Measurements from ENCODE around the gene GIT2.

The GIT2 gene

DNA sequence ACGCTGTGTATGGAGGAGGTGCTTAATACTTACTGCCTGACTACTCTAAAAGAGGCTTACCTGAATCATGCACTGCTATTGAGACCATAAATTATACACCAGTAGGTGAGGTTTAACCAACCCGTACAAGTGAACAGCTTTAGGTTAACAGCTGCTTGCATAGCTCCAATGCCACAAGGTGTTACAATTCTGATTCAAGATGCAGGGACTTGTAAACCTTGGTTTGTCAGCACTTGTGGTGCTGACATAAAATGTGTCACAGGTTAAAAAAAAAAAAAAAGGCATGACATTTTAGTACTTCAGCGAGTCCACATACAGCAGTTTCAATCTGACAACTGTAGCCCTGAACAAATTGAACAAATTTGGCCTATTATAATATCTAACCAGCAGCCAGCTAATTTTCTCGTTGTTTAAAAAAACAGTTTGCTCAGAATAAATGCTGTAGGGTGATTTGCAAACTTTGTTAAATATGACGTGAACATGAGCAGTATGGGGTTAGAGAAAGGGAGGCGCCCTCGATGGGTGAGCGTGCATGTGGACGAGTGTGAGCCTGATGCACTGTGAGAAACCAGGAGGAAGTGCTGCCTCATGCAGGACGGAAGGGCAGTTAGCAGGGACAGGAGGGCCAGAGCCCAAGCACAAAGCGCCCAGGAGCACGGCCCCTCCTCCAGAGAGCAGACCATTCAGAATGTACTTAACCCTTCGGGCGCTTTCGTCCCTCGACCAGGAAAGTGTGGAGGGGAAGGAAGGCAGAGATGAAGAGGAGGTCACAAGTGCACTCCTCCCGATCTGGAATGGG lies 51.4 kb downstream of the GIT2 start:
- Histone ChIP-seq H2BK5ac (ENCODE audit: low read depth, low read length, poor library complexity, severe bottlenecking) (no peak overlapping the region), H2BK120ac (ENCODE audit: low read depth, low read length) (no peak overlapping the region), H3K4me3 (ENCODE audit: insufficient read depth in 1 of 2, low read depth in 1 of 2, low read length in 2 of 2) (no peak overlapping the region)

DNA sequence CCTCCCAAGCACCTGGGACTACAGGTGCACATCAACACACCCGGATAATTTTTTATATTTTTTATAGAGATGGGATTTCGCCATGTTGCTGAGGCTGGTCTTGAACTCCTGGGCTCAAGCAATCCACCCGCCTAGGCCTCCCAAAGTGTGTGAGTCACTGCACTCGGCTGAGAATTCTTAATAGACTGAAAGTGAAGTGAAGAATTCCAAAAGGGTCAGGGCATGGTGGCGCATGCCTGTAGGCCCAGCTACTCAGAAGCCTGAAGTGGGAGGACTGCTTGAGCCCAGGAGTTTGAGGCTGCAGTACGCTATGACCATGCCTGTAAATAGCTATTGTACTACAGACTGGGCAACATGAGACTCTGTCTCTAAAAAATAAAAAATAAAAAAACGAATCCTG lies 52.4 kb downstream of the GIT2 start:
- H3K23ac ChIP-seq (ENCODE audit: low read length in 2 of 2): no peak overlapping the region
- H3K36me3 ChIP-seq (ENCODE audit: control insufficient read depth in 1 of 2, insufficient read depth in 2 of 2, low read depth in 1 of 2, low read length in 2 of 2): peaks cover 9 to 70% of the 10 kb centered on the region in 2 experiments
- H3K27ac ChIP-seq (ENCODE audit: low read length, poor library complexity, severe bottlenecking): no peak overlapping the region
- WGBS: 84% methylated on average over 6 of the region's 7 CpGs
- no peak overlapping the region for H2BK120ac ChIP-seq (ENCODE audit: low read depth, low read length)
- DNase-seq: peak; percentile 21
- H2BK12ac ChIP-seq (ENCODE audit: low read length in 2 of 2): no peak overlapping the region
- H3K14ac ChIP-seq (ENCODE audit: low read length in 2 of 2): no peak overlapping the region
- H2AK5ac ChIP-seq (ENCODE audit: low read length, severe bottlenecking): no peak overlapping the region
- H3K4me3 ChIP-seq (ENCODE audit: insufficient read depth in 1 of 2, low read depth in 1 of 2, low read length in 2 of 2): no peak overlapping the region
- no peak overlapping the region for H2AFZ ChIP-seq (ENCODE audit: low read depth, low read length)
- H4K91ac ChIP-seq (ENCODE audit: low read length): no peak overlapping the region
- H2BK5ac ChIP-seq (ENCODE audit: low read depth, low read length, poor library complexity, severe bottlenecking): no peak overlapping the region
- no peak overlapping the region for H3K4ac ChIP-seq (ENCODE audit: low read depth in 1 of 2, low read length in 2 of 2)
- H3K27me3 ChIP-seq (ENCODE audit: control insufficient read depth in 1 of 2, insufficient read depth in 1 of 2, low read length in 2 of 2): no peaks in the 10 kb centered on the region
- no peak overlapping the region for H2BK15ac ChIP-seq (ENCODE audit: low read depth, poor library complexity, severe bottlenecking)
- peaks cover 17% of the 10 kb centered on the region for H3K79me1 ChIP-seq (replicated peaks; ENCODE audit: low read length, poor library complexity, severe bottlenecking)
- H3K4me2 ChIP-seq (ENCODE audit: low read length, poor library complexity, severe bottlenecking): no peak overlapping the region
- no peak overlapping the region for H3K18ac ChIP-seq (ENCODE audit: low read depth in 1 of 2, low read length in 2 of 2)
- H3K9me3 ChIP-seq (ENCODE audit: control insufficient read depth, low read length): no peaks in the 10 kb centered on the region
- peaks cover 24% of the 10 kb centered on the region for H3K4me1 ChIP-seq (ENCODE audit: control insufficient read depth, insufficient read depth, low read depth, low read length)
- no peak overlapping the region for H4K8ac ChIP-seq (ENCODE audit: low read length)
- H3K9ac ChIP-seq (ENCODE audit: low read length): no peak overlapping the region

More for the DNA sequence above, 51.4 kb downstream of the GIT2 start:
- peak overlapping the region; percentile 19 to 77 for H3K18ac ChIP-seq (ENCODE audit: low read depth in 1 of 2, low read length in 2 of 2)
- no peak overlapping the region for H2AFZ ChIP-seq (ENCODE audit: low read depth, low read length)
- no peak overlapping the region for H3K4me2 ChIP-seq (ENCODE audit: low read length, poor library complexity, severe bottlenecking)
- H3K36me3 ChIP-seq (ENCODE audit: control insufficient read depth in 1 of 2, insufficient read depth in 2 of 2, low read depth in 1 of 2, low read length in 2 of 2): peaks cover 6 to 67% of the 10 kb centered on the region in 2 experiments
- WGBS: 36% methylated on average over 14 of the region's 17 CpGs
- H3K4me1 ChIP-seq (ENCODE audit: control insufficient read depth, insufficient read depth, low read depth, low read length): peaks cover 22% of the 10 kb centered on the region
- H4K8ac ChIP-seq (ENCODE audit: low read length): peak overlapping the region; percentile 81
- peaks cover 15% of the 10 kb centered on the region for H3K79me1 ChIP-seq (replicated peaks; ENCODE audit: low read length, poor library complexity, severe bottlenecking)
- peak overlapping the region in 1 of 2 experiments; percentile 44 for H2BK12ac ChIP-seq (ENCODE audit: low read length in 2 of 2)
- peak; percentile 69 for DNase-seq
- H3K23ac ChIP-seq (ENCODE audit: low read length in 2 of 2): no peak overlapping the region
- H3K27ac ChIP-seq (ENCODE audit: low read length, poor library complexity, severe bottlenecking): peak overlapping the region; percentile 24
- H3K9ac ChIP-seq (ENCODE audit: low read length): peak overlapping the region; percentile 53
- H4K91ac ChIP-seq (ENCODE audit: low read length): no peak overlapping the region
- H3K4ac ChIP-seq (ENCODE audit: low read depth in 1 of 2, low read length in 2 of 2): no peak overlapping the region
- H2BK15ac ChIP-seq (ENCODE audit: low read depth, poor library complexity, severe bottlenecking): no peak overlapping the region
- H2AK5ac ChIP-seq (ENCODE audit: low read length, severe bottlenecking): peak overlapping the region; percentile 58
- no peak overlapping the region for H3K14ac ChIP-seq (ENCODE audit: low read length in 2 of 2)
- H3K9me3 ChIP-seq (ENCODE audit: control insufficient read depth, low read length): no peaks in the 10 kb centered on the region
- H3K27me3 ChIP-seq (ENCODE audit: control insufficient read depth in 1 of 2, insufficient read depth in 1 of 2, low read length in 2 of 2): no peaks in the 10 kb centered on the region

DNA sequence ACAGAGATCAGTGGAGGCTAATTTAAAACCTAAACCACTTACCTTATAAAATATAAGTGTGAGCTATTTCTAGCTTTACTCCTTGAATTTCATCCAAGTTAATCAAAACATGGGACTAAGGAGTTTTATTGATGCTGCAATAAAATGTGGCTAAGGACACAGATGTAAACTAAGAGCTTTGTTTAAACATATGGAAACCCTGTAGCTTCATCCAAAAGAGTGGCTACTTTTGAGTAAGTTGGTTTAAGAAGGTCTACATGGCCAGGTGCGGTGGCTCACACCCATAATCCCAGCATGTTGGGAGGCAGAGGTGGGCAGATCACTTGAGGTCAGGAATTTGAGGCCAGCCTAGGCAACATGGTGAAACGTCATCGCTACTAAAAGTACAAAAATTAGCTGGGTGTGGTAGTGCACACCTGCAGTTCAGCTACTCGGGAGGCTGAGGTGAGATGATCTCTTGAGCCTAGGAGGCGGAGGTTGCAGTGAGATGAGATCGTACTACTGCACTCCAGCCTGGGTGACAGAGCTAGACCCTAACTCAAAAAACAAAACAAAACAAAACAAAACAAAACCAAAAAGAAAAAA lies 55.7 kb downstream of the GIT2 start:
- no peak overlapping the region for H3K23ac ChIP-seq (ENCODE audit: low read length in 2 of 2)
- peak overlapping the region; percentile 25 for H2AK5ac ChIP-seq (ENCODE audit: low read length, severe bottlenecking)
- H3K18ac ChIP-seq (ENCODE audit: low read depth in 1 of 2, low read length in 2 of 2): no peak overlapping the region
- no peak overlapping the region for H3K4me2 ChIP-seq (ENCODE audit: low read length, poor library complexity, severe bottlenecking)
- H3K27ac ChIP-seq (ENCODE audit: low read length, poor library complexity, severe bottlenecking): no peak overlapping the region
- no peak overlapping the region for H3K4me3 ChIP-seq (ENCODE audit: insufficient read depth in 1 of 2, low read depth in 1 of 2, low read length in 2 of 2)
- H3K4ac ChIP-seq (ENCODE audit: low read depth in 1 of 2, low read length in 2 of 2): no peak overlapping the region
- no peak overlapping the region for H2BK120ac ChIP-seq (ENCODE audit: low read depth, low read length)
- 96% methylated on average over 6 of the region's 6 CpGs for WGBS
- H3K4me1 ChIP-seq (ENCODE audit: control insufficient read depth, insufficient read depth, low read depth, low read length): peaks cover 16% of the 10 kb centered on the region
- no peak overlapping the region for H2BK12ac ChIP-seq (ENCODE audit: low read length in 2 of 2)
- H3K9me3 ChIP-seq (ENCODE audit: control insufficient read depth, low read length): no peaks in the 10 kb centered on the region
- DNase-seq: no peak
- no peak overlapping the region for H2BK5ac ChIP-seq (ENCODE audit: low read depth, low read length, poor library complexity, severe bottlenecking)
- peaks cover 18 to 80% of the 10 kb centered on the region in 2 experiments for H3K36me3 ChIP-seq (ENCODE audit: control insufficient read depth in 1 of 2, insufficient read depth in 2 of 2, low read depth in 1 of 2, low read length in 2 of 2)
- no peak overlapping the region for H2BK15ac ChIP-seq (ENCODE audit: low read depth, poor library complexity, severe bottlenecking)
- no peak overlapping the region for H4K91ac ChIP-seq (ENCODE audit: low read length)
- H3K9ac ChIP-seq (ENCODE audit: low read length): no peak overlapping the region
- H3K27me3 ChIP-seq (ENCODE audit: control insufficient read depth in 1 of 2, insufficient read depth in 1 of 2, low read length in 2 of 2): no peaks in the 10 kb centered on the region
- H2AFZ ChIP-seq (ENCODE audit: low read depth, low read length): no peak overlapping the region
- no peak overlapping the region for H4K8ac ChIP-seq (ENCODE audit: low read length)
- H3K79me1 ChIP-seq (replicated peaks; ENCODE audit: low read length, poor library complexity, severe bottlenecking): peaks cover 14% of the 10 kb centered on the region
- H3K14ac ChIP-seq (ENCODE audit: low read length in 2 of 2): no peak overlapping the region

DNA sequence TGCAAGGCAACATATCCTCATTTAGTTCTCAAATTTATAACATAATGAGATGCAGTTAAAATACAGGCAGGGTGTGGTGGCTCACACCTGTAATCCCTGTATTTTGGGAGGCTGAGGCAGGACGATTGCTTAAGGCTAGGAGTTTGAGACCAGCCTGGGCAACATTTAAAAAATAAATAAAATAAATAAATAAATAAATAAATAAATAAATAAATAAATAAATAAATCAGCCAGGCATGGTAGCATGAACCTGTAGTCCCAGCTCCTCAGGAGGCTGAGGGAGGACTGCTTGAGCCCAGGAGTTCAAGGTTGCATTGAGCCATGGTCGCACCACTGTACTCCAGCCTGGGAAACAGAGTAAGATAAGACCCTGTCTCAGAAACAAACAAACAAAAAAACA lies 56.7 kb downstream of the GIT2 start:
- Histone ChIP-seq H3K14ac (ENCODE audit: low read length in 2 of 2) (no peak overlapping the region), H3K4ac (ENCODE audit: low read depth in 1 of 2, low read length in 2 of 2) (no peak overlapping the region), H3K79me1 (replicated peaks; ENCODE audit: low read length, poor library complexity, severe bottlenecking) (peaks cover 9% of the 10 kb centered on the region), H3K9ac (ENCODE audit: low read length) (no peak overlapping the region), H3K4me3 (ENCODE audit: insufficient read depth in 1 of 2, low read depth in 1 of 2, low read length in 2 of 2) (no peak overlapping the region), H4K91ac (ENCODE audit: low read length) (no peak overlapping the region), H2BK120ac (ENCODE audit: low read depth, low read length) (no peak overlapping the region), H3K36me3 (ENCODE audit: control insufficient read depth in 1 of 2, insufficient read depth in 2 of 2, low read depth in 1 of 2, low read length in 2 of 2) (peaks cover 20 to 77% of the 10 kb centered on the region in 2 experiments), H2BK12ac (ENCODE audit: low read length in 2 of 2) (no peak overlapping the region), H2AFZ (ENCODE audit: low read depth, low read length) (no peak overlapping the region), H4K8ac (ENCODE audit: low read length) (no peak overlapping the region), H3K9me3 (ENCODE audit: control insufficient read depth, low read length) (no peaks in the 10 kb centered on the region), H3K27me3 (ENCODE audit: control insufficient read depth in 1 of 2, insufficient read depth in 1 of 2, low read length in 2 of 2) (no peaks in the 10 kb centered on the region), H3K18ac (ENCODE audit: low read depth in 1 of 2, low read length in 2 of 2) (no peak overlapping the region), H3K27ac (ENCODE audit: low read length, poor library complexity, severe bottlenecking) (no peak overlapping the region), H2BK5ac (ENCODE audit: low read depth, low read length, poor library complexity, severe bottlenecking) (no peak overlapping the region), H2BK15ac (ENCODE audit: low read depth, poor library complexity, severe bottlenecking) (no peak overlapping the region), H3K4me1 (ENCODE audit: control insufficient read depth, insufficient read depth, low read depth, low read length) (peaks cover 11% of the 10 kb centered on the region), H2AK5ac (ENCODE audit: low read length, severe bottlenecking) (peak overlapping the region; percentile 55), H3K23ac (ENCODE audit: low read length in 2 of 2) (no peak overlapping the region), H3K4me2 (ENCODE audit: low read length, poor library complexity, severe bottlenecking) (no peak overlapping the region)
- DNase-seq: no peak
- 79% methylated on average over 1 of the region's 2 CpGs for WGBS
